ENCODE results near the gene MARK3.

The MARK3 gene

DNA sequence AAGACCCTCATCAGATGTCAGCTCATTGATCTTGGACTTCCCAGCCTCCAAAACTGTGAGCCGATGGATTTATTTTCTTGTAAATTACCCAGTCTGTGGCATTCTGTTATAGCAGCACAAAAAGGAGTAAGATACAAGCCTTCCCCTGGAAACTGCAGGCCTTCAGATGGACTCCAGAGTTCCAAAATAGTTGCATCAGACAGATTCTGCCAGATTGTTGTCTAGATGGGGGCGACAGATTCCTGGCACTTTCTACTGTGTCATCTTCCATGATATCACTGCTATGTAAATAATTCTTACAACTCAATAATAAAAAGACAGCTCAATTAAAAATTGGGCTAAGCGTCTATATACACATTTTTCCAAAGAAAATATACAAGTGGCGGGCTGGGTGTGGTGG, 17.2 kb upstream of the MARK3 start:
- no peak for DNase-seq

DNA sequence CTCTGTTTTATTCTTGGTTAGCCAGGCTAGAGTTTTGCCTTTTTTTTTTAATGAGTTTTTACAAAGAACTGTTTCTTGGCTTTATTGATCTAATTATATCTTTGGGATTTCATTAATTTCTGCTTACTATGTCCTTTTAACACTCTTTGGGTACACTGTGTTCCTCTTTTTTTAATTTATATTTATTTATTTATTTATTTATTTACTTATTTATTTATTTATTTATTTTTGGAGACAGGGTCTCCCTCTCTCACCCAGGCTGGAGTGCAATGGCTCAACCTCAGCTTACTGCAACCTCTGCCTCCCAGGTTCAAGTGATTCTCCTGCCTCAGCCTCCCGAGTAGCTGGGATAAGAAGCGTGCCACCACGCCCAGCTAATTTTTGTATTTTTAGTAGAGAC, 15.1 kb upstream of the MARK3 start:
- no peak for DNase-seq

DNA sequence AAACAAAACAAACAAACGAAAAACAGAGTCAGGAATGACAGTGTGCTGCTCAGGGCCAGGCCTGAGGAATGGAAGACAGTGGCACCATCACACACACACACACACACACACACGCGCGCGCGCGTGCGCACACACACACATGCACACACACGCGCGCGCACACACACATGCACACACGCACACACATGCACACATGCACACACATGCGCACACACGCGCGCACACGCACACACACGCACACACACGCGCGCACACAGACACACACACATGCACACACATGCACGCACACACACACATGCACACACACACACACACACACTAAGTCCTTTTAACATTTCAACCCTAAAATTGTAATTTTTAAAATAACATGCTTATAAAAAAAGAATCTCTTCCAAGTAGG, 13.2 kb upstream of the MARK3 start:
- DNase-seq = no peak

DNA sequence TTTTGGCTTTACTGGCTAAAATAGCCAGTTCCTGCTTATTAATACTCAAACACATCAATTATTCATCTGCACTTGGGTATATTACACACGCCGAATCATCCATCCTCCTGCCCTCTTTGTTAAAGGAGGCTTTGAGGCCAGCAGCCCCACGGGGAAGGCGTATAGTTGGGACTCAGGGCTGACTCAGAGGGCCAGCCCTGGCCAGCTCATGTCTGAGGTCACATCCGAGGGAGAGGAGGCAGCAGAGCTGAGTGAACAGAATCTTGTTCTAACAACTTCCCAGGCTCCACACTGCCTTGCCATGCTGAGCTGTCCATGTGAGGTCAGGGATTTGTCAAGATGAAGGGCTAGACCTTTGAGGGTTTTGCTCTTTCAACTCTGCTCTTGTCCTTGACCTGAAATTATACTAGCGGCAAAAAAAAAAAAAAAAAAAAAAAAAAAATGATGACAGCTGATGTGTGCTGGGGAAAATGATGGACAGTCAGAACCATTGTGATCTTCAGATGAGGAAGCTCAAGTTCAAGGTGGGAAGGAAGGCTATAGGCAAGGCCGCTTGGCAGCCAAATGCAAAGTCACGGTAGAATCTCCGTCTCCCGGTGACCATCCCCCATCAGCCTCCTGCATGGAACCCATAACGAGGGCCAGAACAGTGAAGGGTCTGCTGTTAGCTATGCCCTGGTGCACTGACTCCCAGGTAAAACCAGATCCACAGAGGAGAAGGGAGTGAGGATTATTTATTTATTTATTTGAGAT, 12.5 kb upstream of the MARK3 start:
- peak in 1 of 14 donors; percentile 6 for DNase-seq

DNA sequence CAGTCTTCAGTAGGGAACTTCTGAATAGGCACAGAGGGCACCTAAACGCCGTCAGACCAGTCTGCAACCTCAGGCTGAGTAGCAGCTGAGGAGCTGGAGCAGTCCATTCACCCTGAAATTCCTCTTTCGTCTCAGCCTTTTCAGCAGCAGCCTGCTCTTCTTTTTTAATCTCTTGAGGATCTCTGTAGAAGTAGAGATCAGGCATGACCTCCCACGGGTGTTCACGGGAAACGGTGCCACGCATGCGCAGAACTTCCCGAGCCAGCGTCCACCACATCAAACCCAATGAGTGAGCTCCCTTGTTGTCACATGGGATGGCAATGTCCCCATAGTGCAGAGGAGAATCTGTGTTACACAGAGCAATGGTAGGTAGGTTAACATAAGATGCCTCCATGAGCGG, 11.1 kb upstream of the MARK3 start:
- DNase-seq = no peak

DNA sequence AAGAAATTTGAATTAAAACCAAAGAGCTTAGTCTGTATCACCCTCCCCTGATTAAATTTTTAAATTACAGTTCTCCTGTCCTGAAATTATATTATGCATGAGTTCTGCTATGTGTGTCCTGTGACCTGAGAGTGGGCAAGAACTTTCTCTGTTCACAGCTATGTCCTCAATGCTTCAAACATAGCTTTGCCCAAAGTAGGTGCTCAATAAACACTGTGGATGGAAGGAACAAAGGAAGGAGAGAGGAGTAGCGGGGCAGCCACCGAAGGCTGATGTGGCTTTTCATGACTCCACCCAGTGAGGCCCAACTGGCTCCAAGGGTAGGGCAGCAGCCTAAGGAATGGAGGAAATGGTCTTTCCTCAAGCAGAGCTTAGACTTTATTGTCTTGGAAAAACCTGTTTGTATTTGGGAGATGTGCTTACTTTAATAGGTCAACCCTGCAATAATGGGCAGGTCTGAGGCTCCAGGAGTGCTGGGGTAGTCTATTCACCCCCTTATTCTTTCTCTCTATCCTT, 7.6 kb upstream of the MARK3 start:
- DNase-seq = no peak

DNA sequence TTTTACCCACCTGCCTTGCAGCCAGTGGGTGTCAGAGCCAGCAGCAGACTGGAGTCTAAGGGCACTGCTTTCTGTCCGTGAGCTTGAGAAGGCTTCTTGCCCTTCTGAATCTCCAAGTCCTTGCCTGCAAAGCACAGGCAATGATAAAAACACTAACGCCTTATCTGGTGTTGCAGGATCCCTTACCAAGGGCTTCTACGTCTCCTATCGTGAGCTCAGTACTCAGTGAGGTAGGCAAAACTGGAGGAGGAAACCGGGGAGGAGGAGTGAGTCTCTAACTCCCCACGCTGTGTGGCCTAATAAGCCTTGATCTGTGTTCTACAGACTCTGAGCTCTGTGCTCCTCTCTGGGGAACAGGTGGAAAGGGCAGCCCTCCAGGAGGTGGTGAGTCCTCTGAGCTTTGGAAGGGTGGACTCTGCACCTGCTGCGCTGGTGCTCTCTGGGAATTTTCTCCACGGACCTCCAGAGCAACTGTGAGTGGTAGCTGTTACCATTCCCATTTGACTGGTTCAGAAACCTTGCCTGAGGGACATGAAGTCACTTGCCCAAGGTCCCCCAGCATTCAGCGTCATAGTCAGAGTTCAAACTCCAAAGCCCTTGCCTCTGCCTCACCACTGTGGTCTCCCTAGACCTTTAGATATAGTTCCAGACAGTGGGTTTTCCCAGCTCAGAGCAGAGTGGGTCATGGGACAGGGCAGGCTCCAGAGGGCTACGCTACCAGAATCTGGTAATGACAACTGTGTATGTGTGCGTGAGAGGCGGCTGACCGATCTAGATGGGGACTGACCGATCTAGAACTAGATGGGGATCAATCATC, 7.0 kb upstream of the MARK3 start:
- no peak for DNase-seq

DNA sequence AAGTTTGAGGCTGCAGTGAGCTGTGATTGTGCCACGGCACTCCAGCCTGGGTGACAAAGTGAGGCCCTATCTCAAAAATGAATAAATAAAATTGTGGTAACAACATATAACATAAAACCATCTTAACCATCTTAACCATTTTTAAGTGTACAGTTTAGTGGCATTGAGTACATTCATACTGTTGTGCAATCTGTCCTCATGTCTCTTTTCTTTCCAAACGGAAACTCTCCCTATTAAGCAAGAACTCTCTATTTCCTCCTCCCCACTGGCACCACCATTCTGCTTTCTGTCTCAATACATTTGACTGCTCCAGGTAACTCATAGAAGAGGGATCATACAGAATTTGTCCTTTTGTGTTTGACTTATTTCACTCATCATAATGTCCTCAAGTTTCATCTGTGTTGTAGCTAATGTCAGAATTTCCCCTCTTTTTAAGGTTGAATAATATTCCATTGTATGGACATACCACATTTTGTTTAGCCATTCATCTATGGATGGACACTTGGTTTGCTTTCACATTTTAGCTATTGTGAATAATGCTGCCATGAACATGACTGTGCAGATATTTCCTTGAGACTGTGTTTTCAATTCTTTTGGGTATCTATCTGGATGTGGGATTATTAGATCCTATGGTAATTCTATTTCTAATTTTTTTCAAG, 4.4 kb upstream of the MARK3 start:
- DNase-seq = no peak

DNA sequence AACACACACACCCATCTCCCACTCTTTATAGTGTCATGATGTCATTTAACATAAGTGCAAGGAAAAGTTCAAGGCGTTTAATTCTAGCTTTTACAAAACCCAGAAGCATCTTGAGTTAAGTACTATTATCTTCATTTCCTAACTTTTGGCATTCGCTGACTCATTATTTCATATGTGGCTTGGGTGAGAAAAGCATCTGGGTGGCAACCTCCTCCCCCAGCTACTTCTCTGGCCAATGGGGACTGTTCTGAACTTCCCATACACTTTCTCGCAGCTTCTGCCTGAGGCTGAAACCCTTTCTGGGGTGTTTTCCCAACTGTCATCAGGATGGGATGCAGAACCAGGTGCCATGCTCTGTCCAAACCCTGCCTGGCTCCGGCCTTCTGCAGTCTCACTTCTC, 2.8 kb upstream of the MARK3 start:
- DNase-seq = no peak

DNA sequence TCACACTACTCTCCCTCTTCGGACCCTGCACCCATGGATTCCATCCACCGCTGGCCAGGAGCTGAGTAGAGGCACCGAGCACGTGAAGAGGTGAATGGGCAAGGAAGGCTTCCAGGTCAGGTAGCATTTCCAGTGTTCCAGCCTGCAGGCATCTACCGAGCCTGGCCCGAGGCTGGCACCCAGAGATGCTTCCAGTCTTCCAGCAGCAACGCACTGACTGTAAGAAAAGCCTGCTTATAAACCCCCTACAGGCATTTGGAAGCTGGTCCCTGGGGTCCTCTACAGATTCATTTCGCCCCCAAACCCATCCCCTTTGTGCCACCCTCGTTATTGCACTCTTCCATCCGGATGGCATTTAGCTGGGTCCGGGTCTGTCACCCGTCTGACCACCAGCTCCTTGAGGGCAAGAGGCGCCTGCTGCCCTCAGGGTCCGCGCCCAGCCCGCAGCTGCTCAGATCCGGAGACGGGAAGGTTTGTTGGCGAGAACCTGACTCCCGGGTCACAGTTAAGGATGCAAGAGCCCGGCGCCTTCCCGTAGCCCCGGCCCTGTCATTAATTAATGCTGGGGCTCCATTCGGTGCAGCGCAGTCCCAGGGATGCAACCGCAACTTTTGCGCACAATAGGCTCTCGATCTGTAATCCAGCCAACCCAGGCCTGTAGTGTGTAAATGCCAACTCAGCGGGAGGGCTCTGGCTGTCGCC, 614 bp upstream of the MARK3 start:
- DNase-seq = no peak

DNA sequence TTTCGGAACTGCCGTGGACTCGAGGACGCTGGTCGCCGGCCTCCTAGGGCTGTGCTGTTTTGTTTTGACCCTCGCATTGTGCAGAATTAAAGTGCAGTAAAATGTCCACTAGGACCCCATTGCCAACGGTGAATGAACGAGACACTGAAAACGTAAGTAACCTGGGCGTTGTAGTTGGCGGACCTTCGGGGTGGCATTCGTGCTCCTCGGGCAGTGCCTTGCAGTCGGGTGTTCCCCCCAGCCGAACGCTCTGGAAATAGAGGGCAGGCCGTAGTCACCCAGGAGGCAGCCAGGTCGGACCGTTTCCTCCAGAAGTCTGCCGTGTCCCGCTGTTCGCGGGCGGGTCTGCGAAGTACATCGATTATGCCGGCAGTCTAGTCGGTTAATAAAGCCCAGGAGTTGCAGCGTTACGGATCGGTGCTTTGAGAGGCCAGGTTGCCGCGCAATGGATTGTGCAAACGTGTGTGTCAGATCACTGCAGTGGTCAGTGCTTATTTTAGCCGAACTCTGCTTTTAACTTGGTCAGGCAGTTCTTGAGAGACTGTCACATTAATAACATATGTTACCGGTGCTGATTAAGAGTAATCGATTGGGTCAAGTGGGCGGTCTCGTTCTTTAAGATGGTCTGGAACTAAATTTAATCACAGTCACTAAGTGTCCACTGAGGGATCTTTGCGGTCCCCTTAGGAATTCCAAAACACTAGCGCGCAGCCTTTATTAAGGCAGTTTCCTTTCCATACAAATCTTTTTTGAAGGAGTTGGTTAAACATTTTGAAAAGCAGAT, 906 bp downstream of the MARK3 start:
- DNase-seq = peak in 11 of 14 donors; percentile 26 to 69 (median 38)

DNA sequence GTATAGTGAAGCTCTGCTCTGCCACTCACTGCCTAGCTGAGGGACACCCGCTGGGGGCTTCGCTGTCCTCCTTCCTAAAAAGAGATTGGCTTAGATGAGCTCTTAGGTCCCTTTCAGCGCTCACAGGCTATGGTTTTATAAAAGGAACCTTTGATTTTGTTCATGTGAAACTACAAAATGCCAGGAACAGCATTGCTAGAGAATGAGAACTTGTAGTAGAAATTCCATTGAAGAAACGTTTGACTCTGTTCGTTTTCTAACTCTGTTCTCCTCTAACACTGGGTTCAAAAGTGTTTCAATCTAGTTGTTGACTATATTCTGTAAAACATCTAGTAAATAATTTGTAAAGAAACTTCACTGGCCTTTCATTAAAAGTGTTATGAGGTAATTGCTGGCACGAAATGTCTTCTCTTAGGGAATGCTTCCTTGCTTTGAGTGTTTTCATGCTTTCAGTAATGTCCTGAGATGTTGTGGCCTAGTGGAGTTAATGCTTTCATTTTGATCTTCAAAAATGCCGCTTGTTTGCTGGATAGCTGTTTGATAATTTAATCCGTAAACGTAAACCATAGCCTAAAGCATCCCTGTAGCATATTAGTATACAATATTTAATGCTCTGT, 1.6 kb downstream of the MARK3 start:
- peak in 2 of 14 donors; percentile 12 to 18 for DNase-seq

DNA sequence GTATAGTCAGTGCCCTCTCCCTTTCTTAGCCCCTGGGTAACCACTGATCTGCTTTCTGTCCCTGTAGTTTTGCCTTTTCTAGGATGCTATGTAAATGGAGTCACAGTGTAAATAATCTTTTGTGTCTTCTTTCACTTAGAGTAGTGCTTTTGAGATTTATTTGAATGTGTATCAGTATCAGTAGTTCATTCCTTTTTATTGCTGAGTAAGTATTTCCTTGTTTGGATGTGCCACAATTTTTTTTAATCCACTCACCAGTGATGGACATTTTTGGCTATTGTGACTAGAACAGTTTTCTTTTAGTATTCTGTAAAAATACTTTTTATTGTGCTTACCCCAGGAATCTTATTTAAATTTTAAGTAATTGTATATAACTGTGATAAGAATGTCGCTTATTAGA, 3.4 kb downstream of the MARK3 start:
- no peak for DNase-seq

DNA sequence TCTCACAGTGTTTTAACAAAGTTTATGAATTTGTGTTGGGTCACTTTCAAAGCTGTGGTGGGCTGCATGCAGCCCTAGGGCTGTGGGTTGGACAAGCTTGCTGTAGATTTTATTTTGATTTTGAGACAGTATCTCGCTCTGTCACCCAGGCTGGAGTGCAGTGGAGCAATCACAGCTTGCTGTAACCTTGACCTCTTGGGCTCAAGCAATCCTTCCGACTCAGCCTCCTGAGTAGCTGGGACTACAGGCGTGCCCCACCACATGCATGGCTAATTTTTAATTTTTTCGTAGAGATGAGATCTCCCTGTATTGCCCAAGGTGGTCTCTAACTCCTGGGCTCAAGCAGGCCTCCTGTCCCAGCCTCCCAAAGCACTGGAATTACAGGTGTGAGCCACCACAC, 5.4 kb downstream of the MARK3 start:
- DNase-seq = no peak

DNA sequence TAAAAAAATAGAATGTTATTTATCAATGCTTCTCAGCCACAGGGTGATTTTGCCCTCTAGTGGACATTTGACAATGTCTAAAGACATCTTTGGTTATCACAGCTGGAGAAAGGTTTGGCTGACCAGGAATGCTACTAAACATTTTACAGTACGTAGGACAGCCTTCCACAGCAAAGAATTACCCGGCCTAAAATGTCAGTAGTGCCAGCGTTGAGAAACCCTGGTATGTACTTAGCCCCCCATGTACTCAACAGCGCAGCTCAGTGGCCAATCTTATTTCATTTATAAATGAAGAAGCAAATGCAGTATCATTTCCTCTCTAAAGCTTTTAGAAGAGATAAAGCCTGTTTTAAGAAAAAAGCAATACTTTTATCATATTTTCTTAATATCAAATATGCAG, 5.8 kb downstream of the MARK3 start:
- peak in 1 of 14 donors; percentile 13 for DNase-seq

DNA sequence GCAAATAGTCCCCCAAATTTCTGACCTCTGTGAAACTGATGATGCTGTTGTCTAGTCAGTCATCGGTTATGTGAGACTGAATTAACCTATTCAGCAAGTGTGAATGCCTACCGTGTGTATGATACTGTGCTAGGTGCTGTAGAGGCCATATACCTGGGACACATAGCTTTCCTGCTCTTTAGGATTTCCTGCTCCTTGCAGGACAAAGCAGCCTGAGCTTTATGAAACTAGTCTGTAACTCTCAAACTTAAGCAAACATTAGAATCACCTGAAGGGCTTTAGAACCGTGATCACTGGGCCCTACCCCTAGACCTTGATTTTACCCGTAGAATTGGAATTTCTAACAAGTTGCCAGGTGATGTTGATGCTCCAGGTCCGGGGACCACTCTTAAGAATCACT, 6.9 kb downstream of the MARK3 start:
- DNase-seq = no peak

DNA sequence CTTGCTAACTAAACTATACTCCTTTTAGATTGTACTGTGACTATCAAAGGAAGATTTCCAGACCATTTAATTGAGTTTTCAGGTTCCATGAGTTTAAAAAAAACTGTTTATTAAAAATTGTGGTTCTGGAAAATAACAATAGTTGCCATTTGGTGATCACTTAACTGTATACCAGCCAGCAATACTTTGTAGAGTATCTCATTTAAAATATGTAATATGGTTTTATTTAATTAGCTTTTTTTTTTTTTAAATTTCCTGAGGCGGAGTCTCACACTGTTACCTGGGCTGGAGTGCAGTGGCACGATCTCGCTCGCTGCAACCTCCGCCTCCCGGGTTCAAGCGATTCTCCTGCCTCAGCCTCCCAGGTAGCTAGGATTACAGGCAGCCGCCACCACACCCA, 7.4 kb downstream of the MARK3 start:
- DNase-seq = no peak

DNA sequence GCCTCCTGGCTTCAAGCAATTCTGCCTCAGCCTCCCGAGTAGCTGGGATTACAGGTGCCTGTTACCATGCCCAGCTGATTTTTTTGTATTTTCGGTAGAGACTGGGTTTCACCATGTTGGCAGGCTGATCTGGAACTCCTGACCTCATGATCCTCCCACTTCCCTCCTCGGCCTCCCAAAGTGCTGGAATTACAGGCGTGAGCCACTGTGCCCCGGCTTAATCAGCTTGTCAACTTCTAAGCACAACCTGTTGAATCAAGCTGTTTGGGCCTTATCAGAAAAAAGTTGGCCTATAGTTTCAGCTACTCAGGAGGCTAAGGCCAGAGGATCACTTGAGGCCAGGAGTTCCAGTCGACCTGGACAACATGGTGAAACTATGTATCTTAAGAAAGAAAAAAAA, 7.9 kb downstream of the MARK3 start:
- no peak for DNase-seq

DNA sequence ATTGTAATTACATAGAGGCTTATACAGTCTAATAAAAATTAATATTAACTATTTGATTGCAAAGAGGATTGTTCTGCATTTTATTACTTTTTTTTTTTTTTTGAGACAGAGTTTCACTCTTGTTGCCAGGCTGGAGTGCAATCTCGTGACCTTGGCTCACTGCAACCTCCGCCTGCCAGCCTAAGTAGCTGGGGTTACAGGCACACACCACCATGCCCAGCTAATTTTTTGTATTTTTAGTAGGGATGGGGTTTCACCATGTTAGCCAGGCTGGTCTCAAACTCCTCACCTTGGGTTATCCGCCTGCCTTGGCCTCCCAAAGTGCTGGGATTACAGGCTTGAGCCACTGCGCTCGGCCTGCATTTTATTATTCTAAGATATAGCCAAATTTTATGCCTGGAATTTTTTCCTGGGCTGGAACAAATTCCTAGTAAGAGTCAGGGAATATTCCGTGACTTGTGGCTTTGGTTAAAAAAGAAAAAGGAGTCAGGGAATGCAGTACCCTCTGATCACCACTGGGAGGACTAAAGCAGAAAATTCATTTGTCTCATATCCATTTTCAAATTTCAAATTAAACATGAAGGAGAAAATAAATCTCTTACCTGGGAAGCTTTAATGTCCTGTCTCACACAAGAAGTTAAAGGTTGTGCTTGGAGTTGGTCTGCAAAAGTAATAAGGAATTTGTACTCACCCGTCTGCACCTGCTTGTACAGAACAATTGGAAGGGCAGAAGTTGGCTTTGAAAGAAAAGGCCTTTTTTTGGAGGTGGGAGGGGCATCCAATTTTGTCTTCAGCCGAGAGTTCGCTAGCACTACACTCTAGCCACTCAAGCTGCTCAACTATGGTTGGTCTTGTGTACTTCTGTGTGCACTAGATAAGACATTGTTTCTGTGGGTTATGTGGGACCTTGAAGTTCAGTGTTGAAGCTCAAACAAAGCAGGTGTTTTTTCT, 8.7 kb downstream of the MARK3 start:
- peak in 1 of 14 donors; percentile 8 for DNase-seq

DNA sequence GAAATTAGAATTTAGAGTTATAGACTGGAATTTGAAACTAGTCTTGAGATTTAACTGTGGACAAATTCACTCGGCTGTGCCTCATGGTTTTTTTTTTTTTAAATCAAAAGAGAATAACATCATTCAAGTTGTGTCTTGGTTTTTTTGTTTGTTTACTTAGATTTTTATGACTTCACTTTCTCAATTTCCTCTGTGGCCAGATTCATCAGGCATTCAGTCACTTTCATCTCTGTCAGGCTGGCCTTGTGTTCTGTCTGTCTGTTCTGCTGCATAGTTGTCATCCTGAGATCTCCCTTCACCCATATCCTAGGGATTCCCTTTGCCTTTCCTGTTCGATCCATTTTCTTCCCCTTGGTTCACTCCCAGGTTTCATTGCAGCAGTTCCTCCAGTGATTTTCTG, 10.0 kb downstream of the MARK3 start:
- DNase-seq = no peak

Data from C1 segment of cervical spinal cord (tissue), 14 donors.